Measurements from ENCODE around the gene ZNF135. TPM values are rescaled to one million over a fixed set of nuclear protein-coding genes. Genes with fewer than 3 reads are reported as not detected.
A peak's percentile ranks its signal among the peaks of the same experiment; 100 is the strongest.

ZNF135 gene
- total RNA-seq, 1 experiment from 2014 or later = 0.45 TPM

- peaks cover 4% of the 10 kb centered on the region; the same call in 1 of the 2 replicates for H3K9me3 ChIP-seq (replicated peaks)
- H3K4me1 ChIP-seq = no peaks in the 10 kb centered on the region
- H3K27ac ChIP-seq = no peak overlapping the region
- no peaks in the 10 kb centered on the region for H3K27me3 ChIP-seq
- no peak for DNase-seq
- no peaks in the 10 kb centered on the region for H3K36me3 ChIP-seq
- H3K4me3 ChIP-seq = peak overlapping the region; percentile 44
Measured at GRCh38 chr19:58059671-58060078, 593 bp downstream of the ZNF135 start.

DNA sequence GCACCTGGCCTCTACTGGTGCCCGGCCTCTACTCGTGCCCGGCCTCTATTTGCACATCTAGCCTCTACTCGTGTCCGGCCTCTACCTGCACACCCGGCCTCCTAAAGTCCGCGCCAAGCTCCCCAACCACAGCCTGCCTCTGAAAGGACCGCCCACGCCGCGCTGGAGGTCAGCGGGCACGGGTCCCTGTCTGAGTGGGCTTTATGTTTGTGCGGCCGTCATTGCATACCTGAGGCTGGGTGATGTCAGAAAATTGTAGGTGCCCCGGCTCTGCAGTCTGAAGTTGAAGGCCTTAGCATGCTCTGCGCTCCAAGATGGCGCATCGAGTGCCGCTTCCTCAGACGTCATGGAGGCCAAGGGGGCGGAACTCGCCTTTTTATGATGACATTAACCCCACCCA, 1.1 kb downstream of the ZNF135 start:
- Histone ChIP-seq H3K27me3 (no peaks in the 10 kb centered on the region), H3K4me1 (no peaks in the 10 kb centered on the region), H3K9me3 (replicated peaks) (peaks cover 4% of the 10 kb centered on the region; the same call in 1 of the 2 replicates), H3K36me3 (no peaks in the 10 kb centered on the region), H3K27ac (no peak overlapping the region), H3K4me3 (no peak overlapping the region)
- DNase-seq = no peak

GRCh38 chr19:58063712-58064111, 4.6 kb downstream of the ZNF135 start:
- H3K4me3 ChIP-seq = no peak overlapping the region
- no peaks in the 10 kb centered on the region for H3K27me3 ChIP-seq
- 0 out of 2 replicates have a peak, but pooled peaks cover 2% of the 10 kb centered on the region for H3K9me3 ChIP-seq (replicated peaks)
- DNase-seq = no peak
- H3K36me3 ChIP-seq = no peaks in the 10 kb centered on the region
- no peaks in the 10 kb centered on the region for H3K4me1 ChIP-seq
- H3K27ac ChIP-seq = no peak overlapping the region

DNA sequence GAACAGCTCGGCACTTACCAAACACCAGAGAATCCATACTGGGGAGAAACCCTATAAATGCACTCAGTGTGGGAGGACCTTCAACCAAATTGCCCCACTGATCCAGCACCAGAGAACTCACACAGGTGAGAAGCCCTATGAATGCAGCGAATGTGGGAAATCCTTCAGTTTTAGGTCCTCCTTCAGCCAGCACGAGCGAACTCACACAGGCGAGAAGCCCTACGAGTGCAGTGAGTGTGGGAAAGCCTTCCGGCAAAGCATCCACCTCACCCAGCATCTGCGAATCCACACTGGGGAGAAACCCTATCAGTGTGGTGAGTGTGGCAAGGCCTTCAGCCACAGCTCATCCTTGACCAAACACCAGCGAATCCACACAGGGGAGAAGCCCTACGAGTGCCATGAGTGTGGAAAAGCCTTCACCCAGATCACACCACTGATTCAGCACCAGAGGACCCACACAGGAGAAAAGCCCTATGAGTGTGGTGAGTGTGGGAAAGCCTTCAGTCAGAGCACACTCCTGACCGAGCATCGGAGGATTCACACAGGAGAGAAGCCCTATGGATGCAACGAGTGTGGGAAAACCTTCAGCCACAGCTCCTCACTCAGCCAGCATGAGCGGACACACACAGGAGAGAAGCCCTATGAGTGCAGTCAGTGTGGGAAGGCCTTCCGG, 8.3 kb downstream of the ZNF135 start:
- no peaks in the 10 kb centered on the region for H3K4me1 ChIP-seq
- DNase-seq = no peak
- H3K4me3 ChIP-seq = no peak overlapping the region
- no peaks in the 10 kb centered on the region for H3K27me3 ChIP-seq
- H3K36me3 ChIP-seq = no peaks in the 10 kb centered on the region
- no peak overlapping the region for H3K27ac ChIP-seq
- 0 out of 2 replicates have a peak, but pooled peaks cover 2% of the 10 kb centered on the region for H3K9me3 ChIP-seq (replicated peaks)

DNA sequence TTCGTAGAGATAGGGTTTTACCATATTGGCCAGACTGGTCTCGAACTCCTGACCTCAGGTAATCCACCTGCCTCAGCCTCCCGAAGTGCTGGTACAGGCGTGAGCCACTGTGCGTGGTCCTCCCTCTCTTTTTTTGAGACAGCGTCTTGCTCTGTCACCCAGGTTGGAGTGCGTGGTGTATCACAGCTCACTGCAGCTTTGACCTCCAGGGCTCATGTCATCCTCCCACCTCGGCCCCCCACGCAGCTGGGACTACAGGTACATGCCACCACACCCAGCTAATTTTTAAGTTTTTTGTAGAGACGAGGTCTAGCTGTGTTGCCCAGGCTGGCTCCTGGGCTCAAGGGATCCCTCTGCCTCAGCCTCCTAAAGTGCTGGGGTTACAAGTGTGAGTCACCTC, 20.7 kb downstream of the ZNF135 start:
- Histone ChIP-seq H3K36me3 (no peaks in the 10 kb centered on the region), H3K27ac (no peak overlapping the region), H3K27me3 (no peaks in the 10 kb centered on the region), H3K9me3 (replicated peaks) (no peaks in the 10 kb centered on the region; the same call in 1 of the 2 replicates), H3K4me1 (no peaks in the 10 kb centered on the region), H3K4me3 (no peak overlapping the region)
- no peak for DNase-seq

DNA sequence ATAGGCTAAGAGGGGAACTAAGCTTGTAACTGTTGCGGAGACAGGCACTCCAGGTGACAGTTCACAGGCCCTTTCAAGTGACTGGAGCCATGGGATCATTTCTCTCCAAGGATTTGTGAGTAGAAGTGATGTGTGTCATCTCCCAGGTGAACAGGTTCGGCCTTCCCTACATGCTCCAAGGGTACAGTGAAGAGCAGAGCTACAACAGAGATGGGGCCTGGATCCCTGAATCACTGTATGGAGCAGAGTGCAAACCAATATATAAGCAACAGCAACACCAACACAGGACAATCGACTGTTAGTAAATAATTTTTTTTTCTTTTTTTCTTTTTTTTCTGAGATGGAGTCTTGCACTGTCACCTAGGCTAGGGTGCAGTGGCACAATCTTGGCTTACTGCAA, 23.9 kb downstream of the ZNF135 start:
- H3K27ac ChIP-seq = no peak overlapping the region
- no peaks in the 10 kb centered on the region for H3K27me3 ChIP-seq
- H3K9me3 ChIP-seq (replicated peaks) = no peaks in the 10 kb centered on the region; the same call in 1 of the 2 replicates
- H3K36me3 ChIP-seq = no peaks in the 10 kb centered on the region
- H3K4me1 ChIP-seq = no peaks in the 10 kb centered on the region
- no peak for DNase-seq
- H3K4me3 ChIP-seq = no peak overlapping the region

DNA sequence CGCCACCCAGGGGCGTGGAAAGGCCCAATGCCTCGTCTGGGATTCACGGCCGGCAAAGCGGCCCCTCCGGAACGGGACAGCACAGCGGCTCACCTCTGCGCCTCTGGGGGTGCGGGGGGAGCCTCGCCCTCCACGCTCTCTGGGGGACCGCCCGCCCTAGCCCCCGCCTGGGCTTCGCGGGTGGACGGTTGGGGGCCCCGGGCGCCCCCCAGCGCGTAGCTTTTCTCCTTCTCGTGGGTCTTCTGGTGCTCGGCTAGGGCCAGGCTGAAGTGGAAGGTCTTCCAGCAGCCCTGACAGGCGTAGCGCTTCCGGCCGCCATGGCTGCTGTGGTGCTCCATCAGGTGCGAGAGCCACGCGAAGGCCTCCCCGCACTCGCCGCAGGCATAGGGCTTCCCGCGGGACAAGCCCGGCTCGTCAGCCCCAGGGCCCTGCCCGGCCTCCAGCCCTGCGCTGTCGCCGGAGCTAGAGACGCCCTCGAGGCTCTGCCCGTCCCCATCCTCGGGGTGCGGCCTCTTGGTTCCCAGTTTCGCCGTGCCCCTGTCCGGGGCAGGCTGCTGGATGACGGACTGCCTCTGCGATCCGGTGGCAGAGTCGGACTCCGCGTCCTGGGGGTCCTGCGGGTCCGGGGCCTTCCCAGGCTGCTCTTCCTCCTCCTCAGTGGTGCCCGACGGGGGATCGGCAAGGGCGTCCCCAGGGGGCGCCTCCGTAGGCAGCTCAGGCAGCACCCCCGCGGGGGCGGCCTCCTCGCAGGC, 25.7 kb downstream of the ZNF135 start:
- Histone ChIP-seq H3K4me3 (no peak overlapping the region), H3K9me3 (replicated peaks) (no peaks in the 10 kb centered on the region; the same call in 1 of the 2 replicates), H3K4me1 (no peaks in the 10 kb centered on the region), H3K36me3 (no peaks in the 10 kb centered on the region), H3K27me3 (no peaks in the 10 kb centered on the region), H3K27ac (no peak overlapping the region)
- no peak for DNase-seq

DNA sequence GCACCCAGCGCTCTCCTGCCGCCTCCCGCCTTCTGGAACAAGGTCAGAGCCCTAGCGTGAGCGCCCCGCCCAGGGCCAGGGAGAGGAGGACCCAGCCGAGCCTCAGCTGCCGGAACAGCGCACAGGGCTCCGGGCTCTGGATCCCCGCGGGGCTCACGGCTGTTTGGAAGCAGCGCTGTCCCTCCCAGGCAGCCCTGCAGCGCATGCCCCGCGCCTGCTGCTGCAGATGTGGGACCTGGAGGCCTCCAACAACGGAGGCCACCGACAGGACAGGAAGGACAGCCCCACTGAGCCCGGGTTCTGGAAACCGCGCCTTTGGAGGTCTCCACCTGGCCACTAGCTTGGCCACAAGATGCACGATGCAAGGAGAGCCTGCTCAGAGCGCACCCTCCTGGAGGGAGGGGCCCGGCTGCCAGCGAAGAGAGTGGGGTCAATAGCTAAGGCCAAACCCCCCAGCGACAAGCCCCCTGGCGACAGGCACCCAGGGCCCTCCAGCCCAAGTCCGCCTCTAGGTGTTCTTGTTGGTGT, 26.3 kb downstream of the ZNF135 start:
- no peak for DNase-seq
- Histone ChIP-seq H3K27ac (no peak overlapping the region), H3K36me3 (no peaks in the 10 kb centered on the region), H3K9me3 (replicated peaks) (no peaks in the 10 kb centered on the region; the same call in 1 of the 2 replicates), H3K4me3 (no peak overlapping the region), H3K27me3 (no peaks in the 10 kb centered on the region), H3K4me1 (no peaks in the 10 kb centered on the region)

DNA sequence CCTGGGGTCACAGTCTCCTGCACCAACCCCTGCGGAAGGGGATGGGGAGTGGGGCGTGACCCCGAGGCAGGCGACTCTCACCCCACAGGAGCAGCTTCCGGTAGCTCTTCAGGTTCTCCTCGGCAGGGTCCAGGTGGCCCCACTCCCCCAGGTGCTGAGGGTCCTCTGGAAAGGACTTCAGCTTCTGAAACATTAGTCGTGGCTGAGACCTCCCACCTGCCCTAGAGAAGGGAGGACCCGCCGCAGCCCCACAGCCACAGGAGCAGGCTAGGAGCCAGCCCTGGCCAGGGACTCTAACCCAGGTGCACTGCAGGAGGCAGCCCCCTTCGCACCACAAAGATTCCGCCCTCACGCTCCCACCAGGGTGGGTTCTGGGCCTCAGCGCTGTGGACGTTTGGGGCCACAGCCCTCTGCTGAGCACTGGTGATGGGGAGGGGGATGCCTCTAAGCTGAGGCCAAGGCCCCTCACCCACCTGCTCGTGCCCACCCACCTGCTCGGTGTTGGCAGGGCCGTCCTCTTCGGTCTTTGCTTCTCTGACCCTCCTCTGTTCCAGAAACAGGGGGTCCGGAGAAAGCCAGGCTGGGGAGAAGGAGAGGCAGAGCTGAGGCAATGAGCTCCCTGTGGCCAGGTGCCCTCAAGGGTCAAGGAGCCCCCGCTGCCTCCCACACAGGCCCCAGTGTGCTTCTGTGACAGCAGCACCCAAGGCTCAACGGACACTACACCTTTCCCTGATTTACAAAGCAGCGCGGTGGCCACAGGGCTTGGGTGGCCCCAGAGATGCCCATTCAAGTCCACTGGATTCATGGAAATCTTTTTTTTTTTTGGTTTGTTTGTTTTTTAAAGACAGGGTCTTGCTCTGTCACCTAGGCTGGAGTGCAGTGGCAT, 28.0 kb downstream of the ZNF135 start:
- no peaks in the 10 kb centered on the region for H3K27me3 ChIP-seq
- no peak for DNase-seq
- no peak overlapping the region for H3K4me3 ChIP-seq
- H3K36me3 ChIP-seq = no peaks in the 10 kb centered on the region
- H3K27ac ChIP-seq = no peak overlapping the region
- peaks cover 3% of the 10 kb centered on the region; the same call in 1 of the 2 replicates for H3K4me1 ChIP-seq
- no peaks in the 10 kb centered on the region; the same call in 1 of the 2 replicates for H3K9me3 ChIP-seq (replicated peaks)

- H3K4me3 ChIP-seq = no peak overlapping the region
- H3K4me1 ChIP-seq = peaks cover 3% of the 10 kb centered on the region; the same call in 1 of the 2 replicates
- H3K27ac ChIP-seq = no peak overlapping the region
- H3K36me3 ChIP-seq = no peaks in the 10 kb centered on the region
- no peak for DNase-seq
- H3K9me3 ChIP-seq (replicated peaks) = no peaks in the 10 kb centered on the region; the same call in 1 of the 2 replicates
- H3K27me3 ChIP-seq = no peaks in the 10 kb centered on the region
Measured at GRCh38 chr19:58088521-58089052, 29.5 kb downstream of the ZNF135 start.

DNA sequence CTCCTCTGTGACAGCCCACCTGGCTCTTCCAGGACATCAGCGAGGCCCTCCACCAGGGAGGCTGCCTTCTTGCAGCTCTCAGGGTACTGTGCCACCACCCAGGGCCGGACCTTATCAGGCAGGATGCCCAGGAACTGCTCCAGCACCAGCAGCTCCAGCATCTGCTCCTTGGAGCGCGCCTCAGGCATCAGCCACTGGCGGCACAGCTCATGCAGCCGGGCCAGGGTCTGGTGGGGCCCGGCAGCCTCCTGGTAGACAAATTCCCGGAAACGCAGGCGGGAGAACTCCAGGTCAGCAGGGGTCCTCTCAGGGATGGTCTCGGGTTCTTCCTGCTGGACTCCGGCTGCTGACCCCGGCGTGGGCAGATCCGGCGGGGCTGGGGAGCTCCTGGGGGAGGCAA, 30.8 kb downstream of the ZNF135 start:
- no peaks in the 10 kb centered on the region; the same call in 1 of the 2 replicates for H3K9me3 ChIP-seq (replicated peaks)
- H3K4me3 ChIP-seq = no peak overlapping the region
- no peak overlapping the region for H3K27ac ChIP-seq

DNA sequence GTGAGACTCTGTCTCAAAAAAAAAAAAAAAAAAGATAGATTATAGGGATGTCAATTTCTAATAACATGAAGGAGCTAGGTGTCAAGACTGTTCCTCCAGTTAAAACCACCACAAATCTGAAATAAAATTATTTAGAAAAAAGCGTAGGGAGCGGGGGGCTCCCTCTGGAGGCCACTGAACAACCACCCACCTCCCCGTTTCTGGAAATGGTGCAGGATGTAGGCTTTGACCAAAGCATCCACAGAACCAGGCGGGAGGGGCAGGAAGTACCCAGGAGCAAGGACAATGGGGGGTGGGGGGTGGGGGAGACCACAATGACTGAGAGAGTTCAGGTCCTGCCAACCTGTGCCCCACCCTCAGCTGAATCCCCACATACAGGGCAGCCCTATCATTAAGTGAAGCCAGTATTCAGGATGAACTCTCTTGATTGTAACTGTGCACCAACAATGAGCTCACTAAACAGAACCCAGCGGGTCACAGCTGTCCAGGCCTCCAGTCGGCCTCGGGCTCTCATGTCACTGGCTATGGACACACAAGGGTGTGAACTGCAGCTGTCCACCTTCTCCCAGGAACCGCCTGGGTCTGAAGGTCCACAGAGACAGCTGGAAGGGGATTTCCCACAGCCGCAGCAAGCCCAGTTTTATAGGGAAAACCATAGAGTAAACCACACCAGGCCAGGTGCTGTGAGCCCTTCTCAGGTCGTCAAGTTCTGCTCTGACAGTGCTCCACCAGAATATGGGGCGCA, 32.3 kb downstream of the ZNF135 start:
- peaks cover 3% of the 10 kb centered on the region; the same call in 1 of the 2 replicates for H3K4me1 ChIP-seq
- H3K27me3 ChIP-seq = no peaks in the 10 kb centered on the region
- H3K4me3 ChIP-seq = no peak overlapping the region
- peak; percentile 79 to 82 for DNase-seq
- no peaks in the 10 kb centered on the region; the same call in none of the 2 replicates for H3K9me3 ChIP-seq (replicated peaks)
- H3K27ac ChIP-seq = peak overlapping the region; percentile 28; the same call in 1 of the 2 replicates
- no peaks in the 10 kb centered on the region for H3K36me3 ChIP-seq

More for the DNA sequence above, 30.8 kb downstream of the ZNF135 start:
- no peak for DNase-seq
- H3K36me3 ChIP-seq = no peaks in the 10 kb centered on the region
- H3K27me3 ChIP-seq = no peaks in the 10 kb centered on the region
- H3K4me1 ChIP-seq = peaks cover 3% of the 10 kb centered on the region; the same call in 1 of the 2 replicates

DNA sequence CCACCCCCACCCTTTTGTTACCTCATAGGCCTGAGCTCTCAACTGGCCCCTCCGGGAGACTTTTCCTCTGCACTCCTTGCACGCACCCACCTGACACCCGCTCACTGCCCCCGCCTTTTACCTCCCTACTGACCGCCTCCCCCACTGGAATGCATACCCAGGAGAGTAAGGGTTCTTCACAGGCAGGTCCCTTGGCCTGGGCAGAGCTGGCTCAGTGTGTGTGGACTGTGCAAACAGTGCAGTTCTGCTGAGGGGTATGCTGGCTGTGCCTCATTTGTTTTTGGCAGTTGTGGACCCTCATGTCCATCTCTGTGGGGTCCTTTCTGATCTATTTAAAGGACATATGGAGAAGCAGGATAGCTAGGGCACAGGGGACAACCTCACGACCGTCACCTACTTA, 34.0 kb downstream of the ZNF135 start:
- peaks cover 3% of the 10 kb centered on the region; the same call in 1 of the 2 replicates for H3K4me1 ChIP-seq
- H3K27me3 ChIP-seq = no peaks in the 10 kb centered on the region
- no peak overlapping the region for H3K4me3 ChIP-seq
- H3K9me3 ChIP-seq (replicated peaks) = no peaks in the 10 kb centered on the region; the same call in none of the 2 replicates
- H3K36me3 ChIP-seq = no peaks in the 10 kb centered on the region
- DNase-seq = no peak
- no peak overlapping the region for H3K27ac ChIP-seq
